ENCODE measurements around the gene SSR4.
A peak's percentile ranks its signal among the peaks of the same experiment; 100 is the strongest.

SSR4 gene

GRCh38 chrX:153831429-153832150 lies 37.1 kb downstream of the SSR4 start:
- H3K36me3 ChIP-seq (ENCODE audit: insufficient read depth, low read length), result no peaks in the 10 kb centered on the region
- peaks cover 11% of the 10 kb centered on the region; the same call in 1 of the 2 replicates for H3K4me1 ChIP-seq (ENCODE audit: insufficient read depth, low read length)
- H3K9me3 ChIP-seq (ENCODE audit: control insufficient read depth, insufficient read depth, low read length), result no peaks in the 10 kb centered on the region
- H3K9ac ChIP-seq (ENCODE audit: low read depth, low read length), result peak overlapping the region; percentile 63

DNA sequence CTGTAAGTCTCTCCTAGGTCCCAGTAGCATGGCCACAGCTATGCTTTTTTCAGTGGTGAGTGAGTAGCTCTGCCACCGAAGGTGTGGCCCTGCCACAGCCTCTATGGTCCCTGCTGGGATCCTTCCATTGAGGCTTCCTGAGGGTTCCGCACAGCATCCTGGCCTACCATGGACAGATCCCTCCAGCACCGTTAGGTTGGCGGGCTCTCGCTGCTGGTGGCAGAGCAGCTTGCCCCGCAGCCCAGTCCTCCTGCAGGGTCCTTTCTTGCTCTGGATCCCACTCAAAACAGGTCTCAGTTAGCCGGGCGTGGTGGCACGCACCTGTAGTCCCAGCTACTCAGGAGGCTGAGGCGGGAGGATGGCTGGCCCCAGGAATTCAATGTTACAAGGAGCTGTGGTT lies 38.3 kb downstream of the SSR4 start:
- Histone ChIP-seq H3K9ac (ENCODE audit: low read depth, low read length) (no peak overlapping the region), H3K36me3 (ENCODE audit: insufficient read depth, low read length) (no peaks in the 10 kb centered on the region), H3K9me3 (ENCODE audit: control insufficient read depth, insufficient read depth, low read length) (no peaks in the 10 kb centered on the region), H3K4me1 (ENCODE audit: insufficient read depth, low read length) (peaks cover 1% of the 10 kb centered on the region; the same call in 1 of the 2 replicates)

DNA sequence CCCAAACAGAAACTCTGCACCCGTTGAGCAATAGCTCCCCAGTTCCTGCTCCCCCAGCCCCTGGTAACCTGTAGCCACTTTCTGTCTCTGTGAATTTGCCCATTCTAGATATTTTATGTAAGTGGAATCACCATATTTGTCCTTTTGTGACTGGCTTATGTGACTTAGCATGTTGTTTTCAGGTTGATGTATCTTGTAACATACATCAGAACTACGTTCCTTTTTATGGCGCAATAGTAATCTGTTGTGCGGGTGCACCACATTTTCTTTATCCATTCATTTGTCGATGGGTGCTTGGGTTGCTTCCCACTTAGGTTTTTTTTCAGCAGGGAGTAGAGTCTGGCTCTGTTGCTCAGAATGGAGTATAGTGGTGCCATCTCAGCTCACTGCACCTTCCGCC lies 42.5 kb downstream of the SSR4 start:
- Histone ChIP-seq H3K36me3 (ENCODE audit: insufficient read depth, low read length) (no peaks in the 10 kb centered on the region), H3K9me3 (ENCODE audit: control insufficient read depth, insufficient read depth, low read length) (no peaks in the 10 kb centered on the region), H3K9ac (ENCODE audit: low read depth, low read length) (no peak overlapping the region), H3K4me1 (ENCODE audit: insufficient read depth, low read length) (no peaks in the 10 kb centered on the region)

- no peaks in the 10 kb centered on the region for H3K9me3 ChIP-seq (ENCODE audit: control insufficient read depth, insufficient read depth, low read length)
- H3K9ac ChIP-seq (ENCODE audit: low read depth, low read length), result no peak overlapping the region
- no peaks in the 10 kb centered on the region for H3K36me3 ChIP-seq (ENCODE audit: insufficient read depth, low read length)
- H3K4me1 ChIP-seq (ENCODE audit: insufficient read depth, low read length), result peaks cover 31% of the 10 kb centered on the region
Observed at GRCh38 chrX:153844509-153845082, 50.1 kb downstream of the SSR4 start.

DNA sequence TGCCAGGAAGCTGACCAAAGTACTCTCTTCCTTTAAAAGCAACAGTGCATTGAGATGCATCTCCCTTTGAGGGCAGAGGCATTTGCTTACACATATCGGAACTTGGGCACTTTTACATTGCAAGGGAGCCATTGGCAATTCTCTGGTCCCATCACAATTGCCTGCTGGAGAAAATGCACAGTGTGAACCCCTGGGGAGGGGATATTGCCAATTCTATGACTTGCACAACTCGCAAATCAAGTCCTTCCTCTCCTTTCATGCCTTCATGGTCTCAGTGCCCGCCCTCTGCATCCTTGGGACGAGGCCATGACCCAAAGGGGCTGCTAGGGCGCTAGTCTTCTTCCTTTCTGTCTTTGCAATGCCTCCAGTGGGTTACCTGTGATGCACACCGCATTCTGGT lies 50.7 kb downstream of the SSR4 start:
- Histone ChIP-seq H3K36me3 (ENCODE audit: insufficient read depth, low read length) (no peaks in the 10 kb centered on the region), H3K4me1 (ENCODE audit: insufficient read depth, low read length) (peaks cover 31% of the 10 kb centered on the region), H3K9ac (ENCODE audit: low read depth, low read length) (no peak overlapping the region), H3K9me3 (ENCODE audit: control insufficient read depth, insufficient read depth, low read length) (no peaks in the 10 kb centered on the region)

DNA sequence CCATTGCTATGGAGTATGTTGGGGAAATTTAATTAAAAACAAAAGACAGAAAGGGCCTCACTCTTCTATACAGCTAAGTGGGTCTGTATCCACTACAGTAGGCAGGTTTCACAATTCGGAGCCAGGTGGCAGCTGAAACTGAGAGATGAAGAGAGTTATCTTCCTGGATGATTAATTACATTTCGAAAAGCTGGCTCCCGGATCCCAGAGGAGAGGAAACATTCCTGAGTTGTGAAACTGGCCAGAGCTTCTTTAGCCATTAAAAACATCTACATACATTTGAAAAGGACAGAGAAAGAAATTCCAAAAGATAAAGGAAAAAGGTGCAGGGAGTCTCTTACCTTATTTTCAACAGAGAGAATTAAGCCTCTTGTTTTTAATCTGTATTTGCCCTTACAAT lies 51.4 kb downstream of the SSR4 start:
- H3K9ac ChIP-seq (ENCODE audit: low read depth, low read length), result no peak overlapping the region
- no peaks in the 10 kb centered on the region for H3K36me3 ChIP-seq (ENCODE audit: insufficient read depth, low read length)
- peaks cover 31% of the 10 kb centered on the region for H3K4me1 ChIP-seq (ENCODE audit: insufficient read depth, low read length)
- H3K9me3 ChIP-seq (ENCODE audit: control insufficient read depth, insufficient read depth, low read length), result no peaks in the 10 kb centered on the region

Measured in ES-I3 (cell line).